MM.1S (cell line): ENCODE results near the gene MEIS2.

ENCODE experiments used
- EZH2 ChIP-seq: fragments of 300-600 bp; sonication (generic); optimal IDR thresholded peaks from 2 replicates; pipeline ENCODE3; 2017; ENCODE audit warnings: low read depth, mild to moderate bottlenecking, antibody characterized with exemption, low read length, mixed read lengths
- TF ChIP-seq, protein P1 (sequence below): fragments of 300-600 bp; sonication (generic); IDR thresholded peaks from 2 replicates; pipeline ENCODE4 v1.5.1; 2016; ENCODE audit warnings: antibody characterized with exemption, low read length, mixed read lengths

DNA sequence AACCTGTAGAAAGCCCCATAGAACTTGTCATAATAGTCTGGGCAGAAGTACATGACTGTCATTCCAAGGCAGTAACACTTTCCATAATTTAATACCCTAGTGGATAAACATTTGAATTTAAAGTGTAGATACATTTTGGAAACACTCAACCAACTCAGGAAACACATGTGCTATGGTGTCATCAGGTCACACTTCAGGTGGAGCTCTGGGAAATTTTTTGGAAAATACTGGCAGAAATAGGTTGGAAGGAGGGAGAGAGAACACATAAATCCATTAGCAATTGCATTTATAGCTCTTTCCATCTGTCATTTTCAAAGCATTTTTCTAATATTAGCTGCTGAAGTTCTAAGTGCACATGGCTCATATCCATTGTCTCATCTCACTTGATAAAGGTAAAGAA, 135.7 kb downstream of the MEIS2 start:
- TF ChIP-seq, protein P1, sequence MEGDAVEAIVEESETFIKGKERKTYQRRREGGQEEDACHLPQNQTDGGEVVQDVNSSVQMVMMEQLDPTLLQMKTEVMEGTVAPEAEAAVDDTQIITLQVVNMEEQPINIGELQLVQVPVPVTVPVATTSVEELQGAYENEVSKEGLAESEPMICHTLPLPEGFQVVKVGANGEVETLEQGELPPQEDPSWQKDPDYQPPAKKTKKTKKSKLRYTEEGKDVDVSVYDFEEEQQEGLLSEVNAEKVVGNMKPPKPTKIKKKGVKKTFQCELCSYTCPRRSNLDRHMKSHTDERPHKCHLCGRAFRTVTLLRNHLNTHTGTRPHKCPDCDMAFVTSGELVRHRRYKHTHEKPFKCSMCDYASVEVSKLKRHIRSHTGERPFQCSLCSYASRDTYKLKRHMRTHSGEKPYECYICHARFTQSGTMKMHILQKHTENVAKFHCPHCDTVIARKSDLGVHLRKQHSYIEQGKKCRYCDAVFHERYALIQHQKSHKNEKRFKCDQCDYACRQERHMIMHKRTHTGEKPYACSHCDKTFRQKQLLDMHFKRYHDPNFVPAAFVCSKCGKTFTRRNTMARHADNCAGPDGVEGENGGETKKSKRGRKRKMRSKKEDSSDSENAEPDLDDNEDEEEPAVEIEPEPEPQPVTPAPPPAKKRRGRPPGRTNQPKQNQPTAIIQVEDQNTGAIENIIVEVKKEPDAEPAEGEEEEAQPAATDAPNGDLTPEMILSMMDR, result no peak
- TF ChIP-seq EZH2, result no peak
